Prostate gland (tissue), 2 donors: ENCODE measurements around the gene ATG2A.

Experiments
- POLR2A ChIP-seq: fragments of 450-650 bp; IDR thresholded peaks from one replicate; pipeline ENCODE4 v1.6.1; 2016; ENCODE audit warnings: antibody characterized with exemption, mild to moderate bottlenecking
- TF ChIP-seq, protein P1 (sequence below), 4 experiments: fragments of 200-600 bp in 2 of 4; fragments of 450-650 bp in 2 of 4; sonication (generic) in 2 of 4; IDR thresholded peaks; 1 replicate in 3 of 4; 2 replicates in 1 of 4; pipeline ENCODE4 v1.5.1; 2016 to 2019; ENCODE audit warnings: antibody characterized with exemption in 4 of 4, mild to moderate bottlenecking in 2 of 4, moderate library complexity in 2 of 4

DNA sequence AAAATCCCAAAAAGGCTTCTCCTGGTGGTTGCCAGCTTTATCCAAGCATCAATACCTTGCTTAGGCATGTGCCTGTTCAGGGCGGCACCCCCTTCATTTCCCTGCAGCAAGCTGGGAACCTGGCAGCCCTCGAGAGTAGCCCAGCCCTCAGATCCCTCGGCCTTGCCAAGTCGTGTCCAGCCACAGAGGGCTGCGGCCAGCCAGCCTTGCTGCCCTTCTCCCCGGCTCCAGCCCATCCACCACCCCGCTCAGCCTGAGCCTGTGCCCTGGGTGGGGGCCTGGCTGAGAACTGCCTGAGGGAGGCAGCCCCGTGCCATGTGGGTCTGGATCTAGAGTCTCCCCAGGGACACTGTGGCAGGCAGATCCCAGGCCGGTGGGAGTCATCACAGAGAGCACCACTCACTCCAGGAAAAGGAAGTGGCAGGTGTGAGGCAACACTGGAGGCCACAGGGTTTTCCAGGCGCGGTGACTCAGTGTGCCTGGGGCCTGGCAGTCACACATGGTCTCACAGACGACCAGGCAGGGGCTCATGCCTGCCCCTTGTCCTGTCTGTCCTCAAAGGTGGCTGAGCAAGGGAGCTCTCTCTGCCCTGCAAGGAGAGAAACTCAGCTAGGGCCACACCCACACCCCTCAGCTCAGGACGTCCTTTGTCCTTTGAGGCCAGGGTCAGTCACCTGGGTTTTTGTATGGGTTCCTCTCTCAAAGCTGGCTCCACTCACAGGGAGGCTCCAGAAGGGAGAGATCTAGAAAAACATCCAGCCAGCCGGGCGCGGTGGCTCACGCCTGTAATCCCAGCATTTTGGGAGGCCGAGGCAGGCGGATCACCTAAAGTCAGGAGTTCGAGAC, 60.4 kb downstream of the ATG2A start:
- TF ChIP-seq, protein P1, sequence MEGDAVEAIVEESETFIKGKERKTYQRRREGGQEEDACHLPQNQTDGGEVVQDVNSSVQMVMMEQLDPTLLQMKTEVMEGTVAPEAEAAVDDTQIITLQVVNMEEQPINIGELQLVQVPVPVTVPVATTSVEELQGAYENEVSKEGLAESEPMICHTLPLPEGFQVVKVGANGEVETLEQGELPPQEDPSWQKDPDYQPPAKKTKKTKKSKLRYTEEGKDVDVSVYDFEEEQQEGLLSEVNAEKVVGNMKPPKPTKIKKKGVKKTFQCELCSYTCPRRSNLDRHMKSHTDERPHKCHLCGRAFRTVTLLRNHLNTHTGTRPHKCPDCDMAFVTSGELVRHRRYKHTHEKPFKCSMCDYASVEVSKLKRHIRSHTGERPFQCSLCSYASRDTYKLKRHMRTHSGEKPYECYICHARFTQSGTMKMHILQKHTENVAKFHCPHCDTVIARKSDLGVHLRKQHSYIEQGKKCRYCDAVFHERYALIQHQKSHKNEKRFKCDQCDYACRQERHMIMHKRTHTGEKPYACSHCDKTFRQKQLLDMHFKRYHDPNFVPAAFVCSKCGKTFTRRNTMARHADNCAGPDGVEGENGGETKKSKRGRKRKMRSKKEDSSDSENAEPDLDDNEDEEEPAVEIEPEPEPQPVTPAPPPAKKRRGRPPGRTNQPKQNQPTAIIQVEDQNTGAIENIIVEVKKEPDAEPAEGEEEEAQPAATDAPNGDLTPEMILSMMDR (IDR thresholded peaks at IDR 0.05): no peak
- no peak for TF ChIP-seq POLR2A
